ENCODE data around the gene HEBP1.

HEBP1 gene

DNA sequence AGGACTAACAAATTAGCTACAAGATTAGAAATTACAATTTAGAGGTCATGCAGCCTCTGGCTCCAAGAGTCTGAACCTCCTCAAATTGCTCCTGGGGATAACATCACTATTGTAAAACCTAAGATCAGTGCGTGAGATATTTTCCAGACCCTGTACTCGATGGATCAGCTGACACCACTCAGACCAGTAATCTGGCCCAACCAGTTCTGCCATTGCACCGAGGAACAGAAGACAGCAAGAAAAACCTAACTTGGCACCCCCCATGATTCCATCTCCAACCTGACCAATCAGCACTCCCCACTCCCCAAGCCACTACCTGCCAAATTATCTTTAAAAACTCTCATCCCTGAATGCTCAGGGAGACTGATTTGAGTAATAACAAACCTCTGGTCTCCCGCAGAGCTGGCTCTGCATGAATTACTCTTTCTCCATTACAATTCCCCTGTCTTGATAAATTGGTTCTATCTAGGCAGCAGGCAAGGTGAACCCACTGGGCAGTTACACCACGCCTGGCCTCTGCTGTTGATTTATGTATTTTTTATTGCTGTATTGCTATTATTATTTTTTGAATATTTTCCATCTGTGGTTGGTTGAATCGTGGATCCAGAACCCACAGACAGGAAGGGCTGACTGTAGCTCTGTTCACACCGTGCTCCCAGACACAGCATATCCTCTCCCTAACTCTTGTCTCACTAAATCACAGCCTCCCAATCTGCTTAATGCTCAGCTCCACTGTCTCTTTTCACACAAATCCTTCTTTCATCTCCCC lies 9.2 kb downstream of the HEBP1 start:
- DNase-seq (ENCODE audit: low spot score) = no peak

DNA sequence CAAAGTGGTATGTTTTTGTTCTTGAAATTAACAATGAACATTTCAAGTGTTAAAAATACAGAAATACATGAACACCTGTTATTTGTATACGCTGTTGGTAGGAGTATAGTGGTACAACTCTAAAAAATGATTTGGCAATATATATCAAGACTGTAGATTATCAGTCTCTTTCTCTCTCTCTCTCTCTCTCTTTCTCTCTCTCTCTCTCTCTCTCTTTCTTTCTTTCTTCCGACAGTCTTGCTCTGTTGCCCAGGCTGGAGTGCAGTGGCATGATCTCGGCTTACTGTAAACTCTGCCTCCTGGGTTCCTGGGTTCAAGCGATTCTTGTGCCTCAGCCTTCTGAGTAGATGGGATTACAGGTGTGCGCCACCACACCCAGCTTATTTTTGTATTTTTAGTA lies 12.6 kb downstream of the HEBP1 start:
- DNase-seq (ENCODE audit: low spot score) = no peak

- DNase-seq (ENCODE audit: low spot score) = no peak
Measured at GRCh38 chr12:12986775-12987331, 13.2 kb downstream of the HEBP1 start.

DNA sequence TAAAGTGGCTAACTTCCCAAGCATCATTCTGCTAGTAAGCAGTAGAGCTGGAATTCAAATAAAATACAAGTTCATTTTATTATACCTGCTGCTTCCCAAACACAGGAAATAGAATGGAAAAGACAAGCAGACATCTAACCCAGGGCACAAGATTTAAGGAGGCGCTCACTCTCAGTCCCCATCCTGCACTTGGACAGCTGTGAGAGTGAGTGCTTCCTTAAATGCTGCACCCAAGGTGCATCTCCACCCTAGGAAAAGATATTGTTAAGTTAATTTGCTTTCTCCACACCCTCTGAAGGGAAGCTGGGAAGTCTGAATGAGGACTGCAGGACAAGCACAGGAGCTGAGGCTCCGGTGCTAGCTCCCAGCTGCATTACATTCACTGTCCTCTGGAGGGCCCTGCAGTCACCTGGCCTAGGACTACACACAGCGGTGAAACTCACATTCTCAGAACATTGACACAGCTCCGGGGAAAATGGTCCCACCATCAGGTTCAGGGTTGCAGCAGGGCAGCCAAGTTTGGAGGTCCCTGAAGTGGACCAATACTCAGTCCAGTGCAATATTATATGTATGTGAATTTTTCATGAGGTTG lies 14.2 kb downstream of the HEBP1 start:
- DNase-seq (ENCODE audit: low spot score) = no peak

DNA sequence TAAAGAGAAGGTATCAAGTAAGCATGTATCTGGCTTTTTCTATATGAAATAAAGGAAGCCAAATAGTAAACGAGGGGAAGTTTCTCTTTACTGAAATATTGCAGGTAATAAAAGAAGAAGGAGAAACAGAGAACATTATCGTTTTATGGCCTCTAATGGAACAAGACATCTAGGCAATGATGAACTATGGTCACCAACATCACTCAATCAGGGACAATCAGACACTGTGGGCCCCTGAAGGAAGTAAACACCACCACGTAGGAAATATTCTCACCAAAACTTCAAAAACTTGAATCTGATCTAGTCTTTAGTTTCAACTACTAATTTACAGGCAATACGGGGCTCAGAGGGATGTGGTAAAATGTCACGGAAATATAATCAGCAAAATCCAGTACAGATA lies 15.9 kb downstream of the HEBP1 start:
- no peak for DNase-seq (ENCODE audit: low spot score)

- peak; percentile 77 for DNase-seq (ENCODE audit: low spot score)
Measured at GRCh38 chr12:12983420-12984035, 16.5 kb downstream of the HEBP1 start.

DNA sequence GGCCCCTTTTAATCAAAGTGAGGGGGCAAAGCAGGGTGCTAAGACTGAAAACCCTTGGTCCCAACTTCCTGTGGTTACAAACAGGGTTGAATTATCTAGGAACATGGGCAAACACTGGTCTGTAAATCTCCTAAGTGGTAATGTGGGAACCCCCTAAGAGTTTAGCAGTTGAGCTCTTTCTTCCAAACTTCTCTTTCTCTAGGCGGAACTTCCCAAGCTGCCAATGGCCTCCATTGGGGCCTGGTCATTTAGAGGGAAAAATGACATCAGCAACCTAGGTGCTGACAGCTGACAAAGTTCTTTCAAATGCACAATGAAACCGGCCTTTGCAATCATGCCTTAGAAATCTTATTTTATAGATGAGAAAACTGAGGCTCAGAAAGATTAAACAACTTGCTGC lies 17.7 kb downstream of the HEBP1 start:
- DNase-seq (ENCODE audit: low spot score) = no peak

DNA sequence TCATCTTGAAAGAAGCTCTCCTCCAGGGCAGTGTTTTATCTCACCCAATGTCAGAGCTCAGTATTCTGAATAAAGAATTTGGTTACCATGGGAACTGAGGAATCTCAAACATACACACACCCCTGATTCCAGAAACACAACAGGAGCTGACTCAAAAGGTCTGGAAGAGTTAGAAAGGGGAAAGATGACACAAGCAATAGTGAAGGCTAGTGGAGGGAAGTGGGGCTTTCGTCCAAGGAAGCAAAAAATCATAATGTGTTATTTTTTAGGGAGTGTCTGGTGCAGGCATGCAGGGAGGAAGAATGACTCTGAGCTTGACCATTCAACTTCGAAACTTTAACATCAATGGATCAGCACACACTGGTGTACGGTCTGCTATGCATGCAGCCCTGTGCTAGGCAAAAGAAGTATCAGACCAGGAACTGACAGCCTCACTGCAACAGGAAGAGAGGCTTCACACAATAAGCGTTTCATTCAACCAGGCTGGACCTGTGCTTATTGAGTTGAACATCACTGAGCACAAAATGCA lies 20.3 kb downstream of the HEBP1 start:
- peak; percentile 45 for DNase-seq (ENCODE audit: low spot score)

DNA sequence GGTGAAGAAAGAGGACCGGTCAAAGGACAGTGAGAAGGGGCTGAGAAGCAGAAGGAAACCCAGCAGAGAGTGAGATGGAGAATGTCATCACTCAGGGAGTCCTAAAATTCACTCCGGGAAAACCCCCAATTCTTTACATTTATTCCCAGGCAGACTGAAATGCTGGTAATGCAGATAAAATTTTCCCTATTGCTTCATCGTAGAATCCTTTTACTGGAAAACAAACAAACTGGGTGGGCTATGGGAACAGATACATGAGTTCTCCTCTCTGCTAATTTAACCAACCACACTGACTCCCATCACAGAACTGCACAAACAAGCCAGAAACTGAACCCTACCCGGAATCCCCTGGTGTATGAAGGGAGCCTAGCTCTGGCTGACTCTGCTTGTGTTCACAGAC lies 20.9 kb downstream of the HEBP1 start:
- DNase-seq (ENCODE audit: low spot score) = no peak

GRCh38 chr12:12977231-12977630 lies 22.8 kb downstream of the HEBP1 start:
- DNase-seq (ENCODE audit: low spot score) = no peak

DNA sequence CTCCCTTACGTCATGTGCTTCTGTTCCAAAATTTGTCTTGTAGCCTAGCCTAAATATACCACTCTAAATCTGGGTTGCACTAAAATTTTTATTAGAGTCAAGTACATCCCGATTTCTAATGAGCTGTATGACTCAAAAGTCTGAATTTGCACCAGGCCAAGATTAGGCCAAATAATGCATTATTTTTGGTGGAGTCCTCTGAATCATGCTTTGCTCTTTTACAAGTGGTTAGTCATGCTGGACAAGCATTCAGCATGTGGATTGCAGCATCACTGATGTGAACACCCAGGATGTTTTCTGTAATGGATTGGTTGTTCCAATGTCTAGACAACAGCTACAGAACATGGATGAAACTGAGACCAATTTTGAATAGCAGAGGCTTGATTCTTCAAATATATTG lies 23.7 kb downstream of the HEBP1 start:
- peak; percentile 82 for DNase-seq (ENCODE audit: low spot score)

DNA sequence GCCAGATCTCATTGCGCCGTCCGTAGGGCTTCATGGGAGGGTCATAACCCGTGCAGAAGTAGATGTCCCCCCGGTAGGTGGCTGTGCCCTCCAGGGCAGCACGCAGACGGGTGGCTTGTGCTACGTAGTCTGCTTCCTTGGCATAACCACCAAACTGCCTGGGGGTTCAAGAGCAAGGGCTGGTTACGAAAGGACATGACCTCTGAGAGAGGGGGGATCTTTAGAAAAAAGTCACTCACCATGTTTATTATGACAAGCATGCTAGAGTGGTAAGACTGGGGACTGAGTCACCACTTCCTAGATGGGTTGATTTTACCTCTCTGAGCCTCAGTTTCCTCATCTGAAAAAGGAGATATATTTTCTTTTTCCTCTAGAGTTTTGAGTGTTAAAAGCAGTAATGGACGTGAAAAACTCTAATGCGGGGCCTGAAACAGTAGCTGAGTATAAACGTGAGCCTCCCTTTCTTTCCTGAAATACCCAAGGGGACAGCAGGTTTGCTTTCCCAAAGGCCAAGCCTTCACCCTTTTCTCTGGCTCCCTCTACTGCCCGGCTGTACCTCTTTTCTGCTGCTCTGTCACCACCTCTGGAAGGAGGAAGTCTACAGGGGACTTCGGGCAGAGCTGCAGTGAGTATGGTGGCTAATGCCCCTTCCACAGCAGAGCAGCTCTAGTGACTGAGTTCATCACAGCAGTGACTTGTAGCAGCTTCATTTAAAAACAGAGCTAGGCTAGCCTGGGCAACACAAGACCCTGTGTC lies 24.6 kb downstream of the HEBP1 start:
- DNase-seq (ENCODE audit: low spot score) = peak; percentile 59

DNA sequence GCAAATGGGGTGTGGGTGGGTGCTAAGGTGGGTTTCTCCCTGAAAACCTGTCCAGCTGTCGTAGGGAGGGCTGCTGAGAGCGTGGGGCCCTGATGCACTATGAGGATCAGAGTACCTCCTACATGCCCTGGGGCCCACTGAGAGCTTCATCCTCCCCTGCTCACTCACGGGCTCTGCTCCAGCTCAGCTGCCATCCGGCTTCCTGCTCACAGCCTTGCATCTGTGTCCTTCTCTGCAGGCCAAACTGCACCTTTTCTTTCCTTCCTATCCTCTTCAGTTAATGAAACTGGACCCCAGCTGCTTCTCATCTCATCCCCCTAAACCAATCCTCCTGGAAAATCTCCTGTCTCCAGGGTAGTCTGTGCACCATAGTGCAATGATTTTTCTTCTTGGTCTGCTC lies 25.9 kb downstream of the HEBP1 start:
- no peak for DNase-seq (ENCODE audit: low spot score)

GRCh38 chr12:12973019-12973418 lies 27.0 kb downstream of the HEBP1 start:
- no peak for DNase-seq (ENCODE audit: low spot score)

DNA sequence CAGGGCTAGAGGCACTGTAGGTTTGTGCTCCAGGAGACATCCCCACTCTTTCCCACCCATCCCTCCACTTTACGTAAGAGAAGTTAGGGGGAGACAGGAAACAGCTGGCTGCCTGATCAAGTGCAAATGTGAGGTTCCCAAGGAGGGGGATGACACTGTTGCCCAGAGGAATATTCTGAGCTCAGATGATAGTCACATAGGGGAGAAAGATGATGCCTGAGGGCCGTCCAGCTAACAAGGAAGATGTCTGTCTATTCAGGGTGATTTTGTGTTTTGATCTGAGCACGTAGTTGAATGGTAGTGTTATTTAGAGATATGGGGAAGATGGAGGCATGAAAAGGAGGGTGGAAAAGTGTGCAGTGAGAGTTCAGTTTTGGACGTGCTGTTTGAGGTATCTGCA lies 34.2 kb downstream of the HEBP1 start:
- no peak for DNase-seq (ENCODE audit: low spot score)

DNA sequence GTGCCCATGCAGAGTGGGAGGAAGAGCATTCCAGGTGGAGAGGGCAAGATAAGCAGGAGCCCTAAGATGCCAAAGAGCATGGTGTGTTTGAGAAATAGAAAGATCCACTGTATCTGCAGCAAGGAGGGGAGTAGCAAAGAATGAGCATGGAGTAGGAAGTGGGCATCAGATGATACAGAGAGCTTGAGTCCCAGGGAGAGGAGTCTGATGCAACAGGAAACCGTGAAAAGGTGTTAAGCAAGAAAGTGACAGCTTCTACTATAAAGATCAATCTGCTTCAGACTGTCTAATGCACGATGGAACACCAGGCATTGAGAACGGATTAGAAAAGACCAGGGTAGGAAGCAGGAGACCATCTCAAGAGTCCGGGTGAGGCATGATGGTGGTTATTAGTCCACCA lies 35.8 kb downstream of the HEBP1 start:
- DNase-seq (ENCODE audit: low spot score) = no peak

DNA sequence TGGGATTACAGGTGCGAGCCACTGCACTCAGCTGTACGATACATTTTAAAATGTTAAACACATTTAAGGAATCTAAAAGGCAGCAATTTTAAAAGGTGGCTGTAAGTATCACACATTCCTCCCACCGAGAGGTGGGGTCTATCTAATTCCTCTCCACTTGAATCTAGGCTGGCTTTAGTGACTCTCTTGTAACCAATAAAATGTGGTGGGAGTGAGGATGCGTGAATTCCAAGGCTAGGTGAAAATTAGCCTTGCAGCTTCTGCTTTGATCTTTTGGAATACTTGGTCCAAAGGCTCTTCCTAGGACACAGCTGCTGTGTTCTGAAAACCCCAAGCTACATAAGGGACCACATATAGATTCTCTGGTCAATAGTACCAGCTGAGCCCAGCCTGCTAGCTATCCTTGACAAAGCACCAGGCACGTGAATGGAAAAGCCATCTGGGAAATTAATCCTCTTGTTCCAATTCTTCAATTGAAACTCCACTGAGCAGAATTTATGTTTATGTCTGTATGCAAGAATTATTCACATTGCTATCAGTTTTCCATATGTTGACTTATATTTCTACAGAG lies 39.3 kb downstream of the HEBP1 start:
- DNase-seq (ENCODE audit: low spot score) = no peak

GRCh38 chr12:12958886-12959285 lies 41.2 kb downstream of the HEBP1 start:
- no peak for DNase-seq (ENCODE audit: low spot score)

DNA sequence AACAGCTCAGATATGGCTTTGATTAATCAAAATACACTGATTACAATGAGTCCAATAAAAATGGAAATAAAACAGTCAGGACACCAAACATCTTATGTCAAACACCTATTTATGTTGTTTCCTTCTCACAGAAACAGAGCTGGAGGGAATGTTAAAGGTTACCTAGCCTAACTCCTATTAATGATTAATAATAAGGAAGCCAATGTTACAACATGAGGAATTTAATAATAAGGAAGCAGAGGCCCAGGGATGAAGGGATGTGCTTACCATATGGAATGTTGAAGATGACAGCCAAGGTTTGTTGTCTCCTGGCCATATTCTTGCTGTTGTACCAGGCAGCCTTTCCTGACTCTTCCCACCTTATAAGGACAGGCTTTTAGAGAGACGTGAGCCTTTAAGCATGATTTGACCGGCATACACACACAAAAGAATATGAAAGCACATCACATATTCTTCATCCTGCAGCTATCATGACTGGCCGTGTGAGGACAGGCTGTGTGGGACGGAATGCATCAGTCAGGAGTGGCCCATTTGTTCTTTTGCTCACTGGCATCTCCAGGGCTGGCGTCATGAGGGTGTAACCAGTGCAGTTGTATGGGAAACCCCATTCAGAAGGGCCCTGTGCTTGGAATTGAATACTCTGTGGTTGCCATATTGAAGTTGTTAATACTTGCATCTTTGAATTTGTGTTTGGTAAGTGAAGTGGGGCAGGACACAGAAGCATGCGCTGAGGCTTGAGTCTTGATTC lies 45.0 kb downstream of the HEBP1 start:
- no peak for DNase-seq (ENCODE audit: low spot score)

DNA sequence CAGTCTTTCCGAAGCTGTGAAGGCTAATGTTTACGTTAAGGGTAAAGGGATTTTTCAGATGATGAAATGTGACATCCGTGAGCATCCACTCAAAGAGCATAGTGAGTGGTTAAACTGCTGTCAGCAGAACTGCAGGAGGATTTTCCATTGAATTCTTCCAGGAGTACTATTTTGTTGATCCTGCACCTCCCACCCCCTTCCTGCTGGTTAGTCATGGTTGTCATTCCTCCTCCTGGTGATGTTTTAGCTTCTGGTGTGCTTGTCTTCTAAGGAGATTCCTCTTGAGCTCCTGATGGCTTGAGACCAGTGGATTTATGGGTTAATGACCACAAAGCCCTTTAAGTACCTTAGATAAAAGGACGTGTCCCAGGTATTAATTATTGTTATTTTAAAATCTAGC lies 45.7 kb downstream of the HEBP1 start:
- no peak for DNase-seq (ENCODE audit: low spot score)

DNA sequence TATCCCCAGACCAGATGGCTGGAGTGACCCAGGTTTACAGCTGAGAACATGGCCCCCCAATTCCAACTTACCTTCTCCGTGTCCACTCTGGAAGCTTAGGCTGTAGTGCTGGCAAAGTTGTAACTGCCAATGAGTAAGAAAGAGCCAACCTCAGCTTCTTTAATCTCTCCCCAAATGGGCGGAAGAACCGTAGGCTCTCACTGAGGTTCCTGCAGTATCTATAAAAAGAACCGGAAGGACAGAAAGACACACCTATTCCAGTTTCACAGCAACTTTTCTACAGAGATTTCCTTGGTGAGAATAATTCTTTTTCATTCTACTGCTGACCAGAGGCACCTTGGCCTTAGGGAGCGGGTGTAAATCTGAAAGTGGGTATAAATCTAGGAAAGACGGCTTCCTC lies 48.0 kb downstream of the HEBP1 start, which contains the start of gene GPRC5D:
GPRC5D (minus strand) TSS at position 135 of the 400 bp plus-strand sequence. CDS start 1,786 bp downstream, outside the sequence.
- DNase-seq (ENCODE audit: low spot score) = no peak

All from COLO829 (cell line).